HK-2 (cell line): ENCODE results near the gene LDHB.
"Not testable (repeated sequence)": the region's sequence is repeated elsewhere in the genome, so short reads cannot be mapped to it uniquely, and the experiment has no call there.

Experiments
- DNase-seq: peaks from one replicate; pipeline ENCODE4 v3.0.0-alpha.2; 2018; ENCODE audit not compliant: unreplicated experiment

Gene LDHB

DNA sequence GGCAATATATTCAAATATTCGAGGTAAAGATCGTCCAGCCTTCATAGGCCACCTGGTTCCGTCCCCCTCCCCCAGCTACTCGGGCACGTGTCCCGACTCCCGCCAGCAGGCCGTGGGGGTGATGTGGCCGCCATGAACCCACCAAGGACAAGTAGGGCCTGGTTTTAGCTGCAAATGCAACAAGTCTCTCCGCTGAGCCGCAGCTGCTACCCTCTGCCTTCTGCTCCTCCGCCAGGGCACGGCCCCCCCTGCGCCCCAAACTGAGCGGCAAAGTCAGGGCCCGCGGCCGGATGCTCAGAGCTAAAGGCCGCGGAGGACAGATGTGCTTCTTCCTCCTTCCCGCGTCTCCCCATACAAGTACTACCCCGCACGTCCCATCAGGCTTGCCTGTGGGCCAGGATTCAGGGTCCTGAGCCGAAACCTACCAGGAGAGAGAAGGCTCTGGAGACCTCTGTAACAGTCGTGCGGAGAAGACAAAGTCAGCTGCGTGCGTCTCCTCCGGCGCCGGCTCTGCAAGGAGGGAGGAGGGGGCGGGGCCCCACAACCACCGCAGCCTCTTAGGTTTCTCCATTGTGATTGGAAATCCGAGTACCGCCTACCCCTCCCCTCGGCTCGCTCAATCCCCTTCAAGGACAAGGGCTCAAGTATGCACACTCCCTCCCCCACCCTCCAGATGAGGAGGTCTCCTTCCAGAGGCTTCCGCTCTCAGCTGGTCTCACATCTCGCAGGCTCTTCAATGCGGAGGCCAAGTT is at the start of gene LDHB:
Gene LDHB (minus strand): TSS at position 517 of the 752 bp plus-strand sequence. CDS start 3,171 bp downstream, outside the sequence.
- peak; percentile 93 for DNase-seq

- no peak for DNase-seq
Observed at GRCh38 chr12:21704847-21705246, 47.2 kb upstream of the LDHB start.

- no peak for DNase-seq
Observed at GRCh38 chr12:21699851-21700250, 42.2 kb upstream of the LDHB start.

- no peak for DNase-seq
Observed at GRCh38 chr12:21697904-21698630, 40.4 kb upstream of the LDHB start.

- no peak for DNase-seq
Observed at GRCh38 chr12:21696625-21697024, 39.0 kb upstream of the LDHB start.

GRCh38 chr12:21695986-21696385 is 38.3 kb upstream of the LDHB start:
- DNase-seq, result no peak

GRCh38 chr12:21694660-21695059 is 37.0 kb upstream of the LDHB start:
- no peak for DNase-seq

DNA sequence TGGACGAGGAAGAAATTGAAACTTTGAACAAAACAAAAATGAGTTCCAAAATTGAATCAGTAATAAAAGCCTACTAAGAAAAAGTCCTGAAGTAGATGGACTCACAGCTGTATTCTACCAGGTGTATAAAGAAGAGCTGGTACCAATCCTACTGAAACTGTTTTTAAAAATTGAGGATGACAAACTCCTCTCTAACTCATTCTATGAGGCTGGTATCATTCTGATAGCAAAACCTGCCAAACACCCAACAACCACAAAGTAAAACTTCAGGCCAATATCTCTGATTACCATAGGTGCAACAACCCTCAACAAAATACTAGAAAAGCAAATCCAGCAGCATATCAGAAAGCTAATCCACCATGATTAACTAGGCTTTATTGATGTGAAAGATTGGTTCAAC is 33.9 kb upstream of the LDHB start:
- no peak for DNase-seq

GRCh38 chr12:21690704-21691368 is 33.2 kb upstream of the LDHB start:
- DNase-seq, result no peak

DNA sequence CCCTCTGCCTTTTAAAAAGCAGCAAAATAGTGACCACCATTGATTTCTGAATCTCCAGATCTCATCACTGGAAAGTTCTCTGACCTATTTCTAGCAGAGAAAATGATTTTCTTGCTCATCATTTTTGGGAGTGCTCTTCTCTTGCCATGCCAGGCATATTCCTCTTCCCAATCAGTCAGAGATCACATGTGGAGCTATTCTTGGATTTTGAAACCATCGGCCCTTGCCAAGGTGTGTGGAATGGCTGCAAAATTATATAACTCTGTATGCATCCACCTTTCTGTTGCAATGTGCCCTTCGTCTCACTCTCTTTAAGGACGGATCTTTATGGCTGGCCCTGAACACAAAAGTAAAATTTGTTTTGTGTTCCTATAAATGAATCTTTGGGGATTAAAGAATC is 25.5 kb upstream of the LDHB start:
- no peak for DNase-seq

GRCh38 chr12:21678959-21679358 is 21.3 kb upstream of the LDHB start:
- no peak for DNase-seq

DNA sequence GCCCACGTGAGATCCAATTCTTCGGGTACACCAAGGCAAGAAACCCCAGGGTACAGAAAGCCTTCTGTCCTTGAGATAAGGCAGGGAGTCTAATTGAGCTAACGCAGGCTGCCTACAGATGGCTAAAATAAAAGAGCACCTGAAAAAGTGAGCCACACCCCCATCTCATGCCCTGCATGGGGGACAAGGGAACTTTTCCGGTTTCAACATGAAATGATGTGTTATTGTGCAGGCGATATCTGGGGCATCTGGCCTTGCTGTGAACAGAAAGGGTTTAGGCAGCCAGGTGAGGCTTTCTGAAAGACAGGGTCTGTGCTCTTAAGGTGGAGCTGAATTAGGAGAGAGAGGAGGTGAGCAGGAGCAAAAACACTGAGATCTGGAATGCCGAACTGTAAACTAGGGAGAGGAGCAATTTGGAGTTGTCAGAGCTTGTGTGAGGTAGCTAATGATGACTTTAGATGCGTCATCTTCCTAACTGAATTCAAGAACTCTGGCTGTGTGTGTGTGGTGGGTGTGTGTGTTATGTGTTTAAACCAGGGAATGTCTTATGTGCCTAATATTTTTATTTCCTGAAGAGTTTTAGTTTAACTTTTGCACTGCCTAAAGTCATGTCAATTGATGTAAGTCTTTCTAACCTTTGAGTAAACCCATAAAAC is 20.1 kb upstream of the LDHB start:
- DNase-seq, result no peak

- DNase-seq, result no peak
Observed at GRCh38 chr12:21677204-21677603, 19.6 kb upstream of the LDHB start.

DNA sequence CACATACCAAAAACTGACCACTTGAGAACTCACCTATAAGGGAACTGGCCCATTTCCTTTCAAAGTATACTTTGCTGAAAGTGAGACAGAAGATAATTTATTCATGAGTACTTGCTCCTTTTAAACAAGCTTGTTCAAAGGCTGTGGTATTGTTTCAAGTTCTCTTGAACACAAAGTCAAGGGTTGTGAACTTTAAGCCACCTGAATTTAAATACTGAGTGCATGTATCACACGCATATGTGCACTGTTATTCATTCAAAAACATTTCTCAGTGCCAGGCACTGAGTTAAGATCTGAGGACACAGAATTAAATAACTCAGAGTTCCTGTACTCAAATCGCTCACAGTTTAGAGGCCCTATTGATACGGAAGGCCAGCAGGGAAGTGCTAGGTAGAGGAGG is 19.1 kb upstream of the LDHB start:
- no peak for DNase-seq

GRCh38 chr12:21675641-21676040 is 18.0 kb upstream of the LDHB start:
- no peak for DNase-seq

DNA sequence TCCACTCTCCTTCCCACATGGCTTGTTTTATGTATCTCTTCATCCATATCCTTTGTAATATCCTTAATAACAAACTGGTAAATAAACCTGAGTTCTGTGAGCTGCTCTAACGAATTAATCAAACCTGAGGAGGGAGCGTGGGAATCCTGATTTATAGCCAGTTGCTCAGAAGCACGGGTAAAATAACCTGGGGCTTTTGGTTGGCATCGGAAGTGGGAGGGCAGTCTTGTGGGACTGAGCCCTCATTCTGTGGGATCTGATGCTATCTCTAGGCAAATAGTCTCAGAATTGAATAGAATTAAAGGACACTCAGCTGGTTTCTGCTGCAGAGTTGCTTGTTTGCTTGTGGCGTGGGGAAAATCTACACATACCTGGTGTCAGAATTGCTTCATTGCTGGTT is 17.5 kb upstream of the LDHB start:
- DNase-seq, result no peak

DNA sequence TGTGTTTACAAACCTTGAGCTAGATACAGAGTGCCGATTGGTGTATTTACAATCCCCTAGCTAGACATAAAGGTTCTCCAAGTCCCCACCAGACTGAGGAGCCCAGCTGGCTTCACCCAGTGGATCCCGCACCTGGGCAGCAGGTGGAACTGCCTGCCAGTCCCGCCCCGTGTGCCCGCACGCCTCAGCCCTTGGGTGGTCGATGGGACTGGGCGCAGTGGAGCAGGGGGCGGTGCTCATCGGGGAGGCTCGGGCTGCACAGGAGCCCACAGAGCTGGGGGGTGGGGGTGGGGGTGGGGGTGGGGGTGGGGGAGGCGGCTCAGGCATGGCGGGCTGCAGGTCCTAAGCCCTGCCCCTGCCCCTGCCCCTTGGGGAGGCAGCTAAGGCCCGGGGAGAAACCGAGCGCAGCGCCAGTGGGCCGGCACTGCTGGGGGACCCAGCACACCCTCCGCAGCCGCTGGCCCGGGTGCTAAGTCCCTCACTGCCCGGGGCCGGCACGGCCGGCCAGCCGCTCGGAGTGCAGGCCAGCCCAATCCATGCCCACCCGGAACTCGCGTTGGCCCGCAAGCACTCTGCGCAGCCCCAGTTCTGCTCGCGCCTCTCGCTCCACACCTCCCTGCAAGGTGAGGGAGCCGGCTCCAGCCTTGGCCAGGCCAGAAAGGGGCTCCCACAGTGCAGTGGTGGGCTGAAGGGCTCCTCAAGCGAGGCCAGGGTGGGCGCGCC is 16.3 kb upstream of the LDHB start:
- DNase-seq, result not testable (repeated sequence)

DNA sequence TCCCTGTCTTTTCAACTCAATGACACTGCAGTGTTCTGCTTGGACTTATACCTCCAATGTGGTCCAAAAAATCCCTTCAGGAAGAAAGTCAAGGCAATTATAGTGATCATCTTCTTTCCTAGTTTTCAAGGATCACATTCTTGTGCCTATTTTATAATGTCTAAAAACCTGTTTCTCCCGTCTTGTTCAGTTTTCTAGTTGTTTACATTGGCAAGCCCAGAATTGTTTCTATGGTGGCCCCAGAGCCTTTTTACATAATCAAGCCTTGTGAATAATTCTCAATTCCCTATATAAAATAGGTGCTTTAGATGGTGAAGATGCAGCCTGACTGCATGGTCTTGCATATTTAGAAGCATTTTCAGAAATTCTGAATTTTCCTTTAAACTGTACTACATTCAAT is 14.5 kb upstream of the LDHB start:
- no peak for DNase-seq

DNA sequence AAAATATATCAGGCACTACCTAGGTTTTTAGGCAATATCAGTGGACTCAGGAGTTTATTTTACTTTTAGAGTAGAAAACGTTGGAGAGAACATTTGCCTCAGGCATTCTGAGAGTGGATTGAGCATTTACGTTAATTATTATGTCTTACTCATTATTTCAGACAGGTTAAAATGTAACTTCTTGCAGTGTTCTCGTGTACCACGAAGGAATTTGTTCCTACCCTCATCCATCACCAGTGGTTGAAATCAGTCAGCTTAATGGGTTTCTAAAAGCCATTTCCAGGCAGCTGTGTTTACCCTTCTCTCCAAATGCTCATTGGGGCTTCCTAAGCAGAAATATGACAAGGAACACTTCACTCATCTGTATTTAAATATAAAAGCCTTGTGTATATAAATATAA is 9.1 kb upstream of the LDHB start:
- DNase-seq, result peak; percentile 11

- DNase-seq, result no peak
Observed at GRCh38 chr12:21665816-21666215, 8.2 kb upstream of the LDHB start.

DNA sequence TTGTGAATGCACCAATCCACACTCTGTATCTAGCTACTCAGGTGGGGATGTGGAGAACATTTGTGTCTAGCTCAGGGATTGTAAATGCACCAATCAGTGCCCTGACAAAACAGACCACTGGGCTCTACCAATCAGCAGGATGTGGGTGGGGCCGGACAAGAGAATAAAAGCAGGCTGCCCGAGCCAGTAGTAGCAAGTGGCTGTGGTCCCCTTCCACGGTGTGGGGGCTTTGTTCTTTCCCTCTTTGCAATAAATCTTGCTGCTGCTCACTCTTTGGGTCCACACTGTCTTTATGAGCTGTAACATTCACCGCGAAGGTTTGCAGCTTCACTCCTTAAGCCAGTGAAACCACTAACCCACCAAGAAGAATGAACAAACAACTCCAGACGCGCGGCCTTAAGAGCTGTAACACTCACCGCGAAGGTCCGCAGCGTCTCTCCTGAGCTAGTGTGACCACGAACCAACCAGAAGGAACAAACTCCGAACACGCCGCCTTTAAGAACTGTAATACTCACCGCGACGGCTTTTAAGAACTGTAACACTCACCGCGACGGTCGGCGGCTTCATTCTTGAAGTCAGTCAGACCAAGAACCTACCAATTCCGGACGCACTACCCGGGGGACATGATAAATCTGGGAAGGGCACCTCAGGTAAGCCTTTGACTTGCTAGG is 4.6 kb upstream of the LDHB start:
- no peak for DNase-seq
